Measurements from ENCODE around the gene MRNIP.

The MRNIP gene

GRCh38 chr5:179817890-179818745 is 40.5 kb downstream of the MRNIP start:
- TF ChIP-seq SIN3A (IDR thresholded peaks at IDR 0.05; ENCODE audit: borderline replicate concordance, insufficient read depth, low read length) = no peak
- no peak for TF ChIP-seq TAF1 (IDR thresholded peaks at IDR 0.05; ENCODE audit: borderline replicate concordance, insufficient read depth, low read length)
- TF ChIP-seq FOXP2 (optimal IDR thresholded peaks at IDR 0.05; ENCODE audit: borderline replicate concordance, extremely low read depth, extremely low read length, insufficient read depth) = no peak
- no peak for TF ChIP-seq REST (IDR thresholded peaks at IDR 0.05; ENCODE audit: insufficient read depth in 1 of 2, low read depth in 2 of 2, low read length in 2 of 2)
- no peak for TF ChIP-seq POLR2AphosphoS5 (IDR thresholded peaks at IDR 0.05; ENCODE audit: low read depth, low read length)

- no peak for TF ChIP-seq FOXP2 (optimal IDR thresholded peaks at IDR 0.05; ENCODE audit: borderline replicate concordance, extremely low read depth, extremely low read length, insufficient read depth)
Observed at GRCh38 chr5:179817470-179817840, 41.2 kb downstream of the MRNIP start.

- TF ChIP-seq REST (IDR thresholded peaks at IDR 0.05; ENCODE audit: insufficient read depth in 1 of 2, low read depth in 2 of 2, low read length in 2 of 2) = no peak
- no peak for TF ChIP-seq FOXP2 (optimal IDR thresholded peaks at IDR 0.05; ENCODE audit: borderline replicate concordance, extremely low read depth, extremely low read length, insufficient read depth)
- no peak for TF ChIP-seq SIN3A (IDR thresholded peaks at IDR 0.05; ENCODE audit: borderline replicate concordance, insufficient read depth, low read length)
- no peak for TF ChIP-seq POLR2AphosphoS5 (IDR thresholded peaks at IDR 0.05; ENCODE audit: low read depth, low read length)
- TF ChIP-seq TAF1 (IDR thresholded peaks at IDR 0.05; ENCODE audit: borderline replicate concordance, insufficient read depth, low read length) = no peak
Observed at GRCh38 chr5:179816796-179817469, 41.7 kb downstream of the MRNIP start.

- TF ChIP-seq FOXP2 (optimal IDR thresholded peaks at IDR 0.05; ENCODE audit: borderline replicate concordance, extremely low read depth, extremely low read length, insufficient read depth) (no peak), POLR2AphosphoS5 (IDR thresholded peaks at IDR 0.05; ENCODE audit: low read depth, low read length) (no peak), TAF1 (IDR thresholded peaks at IDR 0.05; ENCODE audit: borderline replicate concordance, insufficient read depth, low read length) (no peak), REST (IDR thresholded peaks at IDR 0.05; ENCODE audit: insufficient read depth in 1 of 2, low read depth in 2 of 2, low read length in 2 of 2) (no peak), SIN3A (IDR thresholded peaks at IDR 0.05; ENCODE audit: borderline replicate concordance, insufficient read depth, low read length) (no peak)
Observed at GRCh38 chr5:179816401-179816795, 42.2 kb downstream of the MRNIP start.

GRCh38 chr5:179815491-179816249 is 42.9 kb downstream of the MRNIP start:
- TF ChIP-seq TAF1 (IDR thresholded peaks at IDR 0.05; ENCODE audit: borderline replicate concordance, insufficient read depth, low read length) (no peak), SIN3A (IDR thresholded peaks at IDR 0.05; ENCODE audit: borderline replicate concordance, insufficient read depth, low read length) (no peak), POLR2AphosphoS5 (IDR thresholded peaks at IDR 0.05; ENCODE audit: low read depth, low read length) (no peak), REST (IDR thresholded peaks at IDR 0.05; ENCODE audit: insufficient read depth in 1 of 2, low read depth in 2 of 2, low read length in 2 of 2) (no peak), FOXP2 (optimal IDR thresholded peaks at IDR 0.05; ENCODE audit: borderline replicate concordance, extremely low read depth, extremely low read length, insufficient read depth) (no peak)

Measured in PFSK-1 (cell line).